Colon (tissue), 2 donors: ENCODE data around the gene TSHR.
"Not testable (repeated sequence)": the region's sequence is repeated elsewhere in the genome, so short reads cannot be mapped to it uniquely, and the experiment has no call there.

ENCODE experiments used
- FAIRE-seq: peaks from 2 replicates; lab custom pipeline; 2012; peaks lifted over from hg19 to GRCh38; lab: Jason Lieb, UNC
- donor health status: control.
- donor health status: control.

Gene TSHR

GRCh38 chr14:80955416-80955941 lies at the start of gene TSHR:
Gene TSHR (plus strand): TSS chr14:80955621. CDS start chr14:80955681, 60 bp downstream.
- FAIRE-seq: no peak

GRCh38 chr14:80906336-80906735 lies 49.1 kb upstream of the TSHR start:
- no peak for FAIRE-seq

GRCh38 chr14:80906946-80907345 lies 48.5 kb upstream of the TSHR start:
- FAIRE-seq: no peak

- not testable (repeated sequence) for FAIRE-seq
Observed at GRCh38 chr14:80912013-80912412, 43.4 kb upstream of the TSHR start.

GRCh38 chr14:80919622-80920021 lies 35.8 kb upstream of the TSHR start:
- FAIRE-seq: no peak

- FAIRE-seq: no peak
Observed at GRCh38 chr14:80923368-80923767, 32.1 kb upstream of the TSHR start.

GRCh38 chr14:80924365-80925103 lies 30.9 kb upstream of the TSHR start:
- no peak for FAIRE-seq

- FAIRE-seq: no peak
Observed at GRCh38 chr14:80926397-80927082, 28.9 kb upstream of the TSHR start.

- FAIRE-seq: no peak
Observed at GRCh38 chr14:80927083-80927989, 28.1 kb upstream of the TSHR start.

GRCh38 chr14:80930095-80930494 lies 25.3 kb upstream of the TSHR start:
- FAIRE-seq: no peak

GRCh38 chr14:80930836-80931389 lies 24.5 kb upstream of the TSHR start:
- FAIRE-seq: no peak

- no peak for FAIRE-seq
Observed at GRCh38 chr14:80933282-80933681, 22.1 kb upstream of the TSHR start.

GRCh38 chr14:80933686-80934085 lies 21.7 kb upstream of the TSHR start:
- FAIRE-seq: no peak

GRCh38 chr14:80940146-80940545 lies 15.3 kb upstream of the TSHR start:
- FAIRE-seq: no peak

GRCh38 chr14:80941241-80942185 lies 13.9 kb upstream of the TSHR start, which contains the start of gene CEP128:
Gene CEP128 (minus strand): TSS chr14:80941738.
- peak; percentile 83 for FAIRE-seq

GRCh38 chr14:80942191-80942600 lies 13.2 kb upstream of the TSHR start:
- FAIRE-seq: no peak

GRCh38 chr14:80944861-80945617 lies 10.4 kb upstream of the TSHR start:
- FAIRE-seq: no peak

- FAIRE-seq: no peak
Observed at GRCh38 chr14:80946187-80946586, 9.2 kb upstream of the TSHR start.

- FAIRE-seq: no peak
Observed at GRCh38 chr14:80946797-80947196, 8.6 kb upstream of the TSHR start.

- FAIRE-seq: no peak
Observed at GRCh38 chr14:80948291-80948690, 7.1 kb upstream of the TSHR start.
